ENCODE results near the gene SYNE1.
"Not testable (repeated sequence)": the region's sequence is repeated elsewhere in the genome, so short reads cannot be mapped to it uniquely, and the experiment has no call there.

The SYNE1 gene

GRCh38 chr6:152372945-152373344, 264.2 kb downstream of the SYNE1 start:
- DNase-seq (ENCODE audit: low spot score): no peak

GRCh38 chr6:152371775-152372174, 265.4 kb downstream of the SYNE1 start:
- DNase-seq (ENCODE audit: low spot score): no peak

GRCh38 chr6:152368751-152369624, 268.2 kb downstream of the SYNE1 start:
- no peak for DNase-seq (ENCODE audit: low spot score)

GRCh38 chr6:152364866-152365265, 272.3 kb downstream of the SYNE1 start:
- no peak for DNase-seq (ENCODE audit: low spot score)

GRCh38 chr6:152360034-152360433, 277.1 kb downstream of the SYNE1 start:
- DNase-seq (ENCODE audit: low spot score): no peak

- no peak for DNase-seq (ENCODE audit: low spot score)
Measured at GRCh38 chr6:152356662-152357061, 280.5 kb downstream of the SYNE1 start.

DNA sequence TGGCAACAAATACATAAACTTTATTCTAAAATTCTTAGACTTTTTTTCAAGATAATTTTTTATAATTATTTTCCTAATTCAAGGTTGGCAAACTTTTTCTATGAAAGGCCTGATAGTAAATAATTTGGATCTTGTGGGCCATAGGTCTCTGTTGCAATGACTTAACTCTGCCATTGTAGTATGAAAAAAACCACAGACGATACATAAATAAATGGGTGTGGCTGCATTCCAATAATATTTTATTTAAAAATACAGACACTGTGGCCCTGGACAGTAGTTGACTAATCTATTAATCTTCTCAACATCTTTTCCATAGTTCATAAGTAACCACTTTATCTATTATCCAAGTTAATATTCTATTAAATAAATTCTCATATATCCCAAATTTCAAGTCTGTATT, 281.1 kb downstream of the SYNE1 start:
- DNase-seq (ENCODE audit: low spot score): no peak

DNA sequence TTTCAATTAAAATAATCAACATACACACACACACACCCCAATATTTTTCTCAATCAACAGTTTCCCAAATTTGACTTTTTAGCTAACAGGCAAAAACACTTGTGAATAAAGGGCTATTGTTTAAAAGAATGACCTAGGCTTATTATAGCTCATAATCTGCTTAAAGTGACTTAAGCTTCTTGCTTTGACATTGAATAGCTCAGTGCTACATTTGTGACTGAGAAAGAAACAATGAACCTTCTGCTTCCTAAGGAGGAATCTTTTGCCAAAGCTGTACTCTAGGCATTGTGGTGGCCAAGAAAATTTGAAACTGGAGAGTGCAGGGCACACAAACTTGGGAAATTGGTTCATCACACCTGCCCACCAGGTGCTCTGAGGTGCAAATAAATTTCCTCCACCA, 282.0 kb downstream of the SYNE1 start:
- no peak for DNase-seq (ENCODE audit: low spot score)

DNA sequence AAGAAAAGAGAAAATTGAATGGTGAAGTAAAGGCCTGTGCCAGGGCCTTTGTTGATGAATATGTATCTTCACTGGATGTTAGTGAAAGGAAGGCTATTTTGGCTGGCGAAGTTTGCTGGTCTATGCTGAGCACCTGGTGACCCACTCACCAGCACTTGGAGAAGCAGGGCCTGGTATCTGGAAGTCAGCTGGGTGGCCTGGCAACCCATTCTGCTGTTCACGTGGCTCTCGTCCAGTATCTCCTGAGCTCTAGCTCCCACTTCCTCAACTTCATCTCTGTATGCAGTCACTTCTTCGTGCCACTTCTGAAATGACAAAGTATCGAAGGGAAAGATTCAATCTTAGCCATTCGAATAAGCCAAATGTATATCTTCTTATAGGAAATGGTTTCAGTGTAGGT, 283.7 kb downstream of the SYNE1 start:
- no peak for DNase-seq (ENCODE audit: low spot score)

DNA sequence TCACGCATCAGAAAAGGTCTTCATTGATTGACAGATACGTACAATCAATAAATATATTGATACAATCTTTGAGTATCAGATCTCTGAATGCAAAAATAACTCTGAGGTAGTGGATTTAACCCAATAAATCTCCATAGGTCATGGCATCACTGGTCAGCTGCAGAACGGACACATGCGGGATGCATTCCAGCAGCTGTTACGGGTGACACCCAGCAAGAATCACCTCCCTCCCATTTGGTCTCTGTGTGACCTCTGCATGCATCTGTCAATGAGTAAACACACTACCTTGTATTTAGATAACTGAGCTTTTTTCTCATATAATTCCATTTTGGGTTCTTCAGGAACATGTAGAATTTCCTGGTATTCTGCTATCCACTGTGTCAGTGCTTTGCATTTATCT, 285.4 kb downstream of the SYNE1 start:
- no peak for DNase-seq (ENCODE audit: low spot score)

DNA sequence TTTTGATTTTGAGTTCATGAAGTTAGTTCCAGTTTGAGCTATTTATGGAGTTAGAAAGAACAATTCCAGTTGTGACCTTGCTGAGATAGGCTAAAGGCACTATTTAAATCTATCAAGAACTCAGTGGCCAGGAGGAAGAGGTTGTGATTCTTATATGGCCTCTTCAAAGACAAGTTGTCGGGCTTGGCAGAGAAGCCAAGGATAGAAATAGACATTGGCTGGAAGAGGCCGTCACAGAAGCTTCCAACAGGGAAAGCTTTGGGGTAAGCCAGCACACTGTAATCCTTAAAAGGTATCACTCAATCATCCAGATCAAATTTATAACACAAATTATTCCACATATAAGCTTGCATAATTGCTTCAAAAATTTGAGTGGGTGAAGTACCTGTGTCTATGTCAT, 286.1 kb downstream of the SYNE1 start:
- no peak for DNase-seq (ENCODE audit: low spot score)

GRCh38 chr6:152348116-152348515, 289.0 kb downstream of the SYNE1 start:
- no peak for DNase-seq (ENCODE audit: low spot score)

GRCh38 chr6:152343735-152344360, 293.3 kb downstream of the SYNE1 start:
- DNase-seq (ENCODE audit: low spot score): no peak

DNA sequence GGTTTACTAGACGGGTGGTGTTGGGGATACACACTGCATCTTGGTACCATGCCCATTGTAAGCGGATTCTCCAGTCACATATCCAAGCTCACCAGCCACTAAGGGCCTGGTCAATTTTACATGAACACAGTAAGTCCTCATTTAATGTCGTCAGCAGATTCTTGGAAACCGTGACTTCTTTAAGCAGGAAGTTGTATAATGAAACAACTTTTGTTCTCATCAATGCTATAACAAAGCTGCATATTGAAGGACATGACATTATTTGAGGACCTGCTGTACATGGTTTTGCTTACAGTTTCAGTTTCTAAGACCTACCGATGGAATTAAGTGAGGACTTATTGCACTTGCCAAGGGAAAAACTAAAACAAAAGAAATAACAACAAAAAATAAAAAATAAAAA, 295.6 kb downstream of the SYNE1 start:
- DNase-seq (ENCODE audit: low spot score): no peak

- peak; percentile 22 for DNase-seq (ENCODE audit: low spot score)
Measured at GRCh38 chr6:152338335-152339125, 298.6 kb downstream of the SYNE1 start.

- no peak for DNase-seq (ENCODE audit: low spot score)
Measured at GRCh38 chr6:152334555-152334954, 302.6 kb downstream of the SYNE1 start.

DNA sequence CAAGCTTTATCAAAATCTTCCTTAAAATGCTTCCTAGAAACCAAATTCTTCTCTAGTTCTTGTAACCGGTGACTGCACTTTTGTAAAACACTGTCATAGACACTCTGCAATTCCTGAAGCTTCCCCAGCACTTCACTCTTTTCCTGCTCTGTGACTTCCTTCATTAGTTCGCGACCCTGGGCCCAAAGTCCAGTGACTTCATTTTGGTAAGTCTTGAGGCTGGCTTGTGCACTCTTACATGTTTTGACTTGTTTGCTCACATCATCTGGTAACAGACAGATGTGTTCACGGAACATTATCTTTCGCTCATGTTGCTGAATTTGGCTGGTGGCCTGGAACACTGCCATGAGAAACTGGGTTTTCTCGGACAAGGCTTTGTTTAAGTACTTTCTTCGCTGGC, 306.2 kb downstream of the SYNE1 start:
- no peak for DNase-seq (ENCODE audit: low spot score)

- no peak for DNase-seq (ENCODE audit: low spot score)
Measured at GRCh38 chr6:152329638-152330448, 307.3 kb downstream of the SYNE1 start.

GRCh38 chr6:152328200-152328599, 309.0 kb downstream of the SYNE1 start:
- DNase-seq (ENCODE audit: low spot score): not testable (repeated sequence)

GRCh38 chr6:152323376-152323775, 313.8 kb downstream of the SYNE1 start:
- no peak for DNase-seq (ENCODE audit: low spot score)

DNA sequence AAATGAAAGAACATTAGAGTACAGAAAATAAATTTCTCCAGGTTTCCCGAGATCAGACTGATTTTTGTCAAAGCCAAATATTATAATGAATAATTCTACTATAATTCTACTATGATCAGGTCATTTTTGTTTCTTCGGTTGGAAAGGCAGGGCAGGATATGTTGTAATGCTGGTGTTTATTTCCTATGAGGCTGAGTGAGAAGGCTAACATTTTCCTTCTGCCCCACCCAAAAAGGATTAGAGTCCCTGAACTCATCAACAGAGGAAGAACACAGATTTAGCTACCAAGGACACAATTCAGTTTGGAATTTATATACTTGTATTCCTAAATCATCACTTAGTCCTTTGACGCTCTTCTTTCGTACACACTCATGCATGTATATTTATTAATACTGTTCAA, 318.9 kb downstream of the SYNE1 start:
- DNase-seq (ENCODE audit: low spot score): no peak

DNA sequence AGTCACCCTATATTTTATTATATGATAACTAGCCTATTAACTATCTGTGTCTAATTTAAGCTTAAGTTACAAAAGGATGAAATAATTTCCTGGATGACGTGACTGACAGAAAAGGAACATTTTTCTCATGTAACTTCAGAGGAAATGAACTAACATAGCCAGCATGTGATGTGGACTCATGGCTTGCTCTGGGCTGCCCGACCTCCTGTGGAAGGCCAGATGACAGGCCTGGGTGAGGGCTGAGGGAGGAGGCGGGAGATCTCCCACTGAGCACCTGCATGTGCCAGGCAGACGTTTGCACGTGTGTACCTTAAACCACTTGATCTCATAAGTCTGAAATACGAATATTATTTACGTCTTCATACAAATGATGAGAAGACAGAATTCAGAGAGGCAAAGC, 321.1 kb downstream of the SYNE1 start:
- DNase-seq (ENCODE audit: low spot score): no peak
